Transverse colon (tissue), 4 donors: ENCODE data around the gene BAIAP2.

Experiments used
- CTCF ChIP-seq, 5 experiments: fragments of 200-600 bp in 3 of 5; fragments of 450-650 bp in 2 of 5; sonication (generic) in 3 of 5; IDR thresholded peaks; 1 replicate in 2 of 5; 2 replicates in 3 of 5; pipeline ENCODE4 v1.5.1; 2016 to 2017; ENCODE audit warnings: antibody characterized with exemption in 5 of 5, inconsistent platforms in 3 of 5, mild to moderate bottlenecking in 2 of 5, moderate library complexity in 1 of 5
- EP300 ChIP-seq: sonication (generic); formaldehyde crosslinking; IDR thresholded peaks from one replicate; pipeline ENCODE4 v1.6.1; 2017; ENCODE audit warnings: antibody characterized with exemption, low read depth
- POLR2A ChIP-seq: fragments of 450-650 bp; IDR thresholded peaks from one replicate; pipeline ENCODE4 v1.6.1; 2016; ENCODE audit warnings: antibody characterized with exemption, mild to moderate bottlenecking, moderate library complexity
- POLR2AphosphoS5 ChIP-seq, 3 donors: sonication (generic); formaldehyde crosslinking; IDR thresholded peaks; one replicate each; pipeline ENCODE4 v1.6.1; 2016; ENCODE audit warnings: antibody characterized with exemption in 3 of 3

DNA sequence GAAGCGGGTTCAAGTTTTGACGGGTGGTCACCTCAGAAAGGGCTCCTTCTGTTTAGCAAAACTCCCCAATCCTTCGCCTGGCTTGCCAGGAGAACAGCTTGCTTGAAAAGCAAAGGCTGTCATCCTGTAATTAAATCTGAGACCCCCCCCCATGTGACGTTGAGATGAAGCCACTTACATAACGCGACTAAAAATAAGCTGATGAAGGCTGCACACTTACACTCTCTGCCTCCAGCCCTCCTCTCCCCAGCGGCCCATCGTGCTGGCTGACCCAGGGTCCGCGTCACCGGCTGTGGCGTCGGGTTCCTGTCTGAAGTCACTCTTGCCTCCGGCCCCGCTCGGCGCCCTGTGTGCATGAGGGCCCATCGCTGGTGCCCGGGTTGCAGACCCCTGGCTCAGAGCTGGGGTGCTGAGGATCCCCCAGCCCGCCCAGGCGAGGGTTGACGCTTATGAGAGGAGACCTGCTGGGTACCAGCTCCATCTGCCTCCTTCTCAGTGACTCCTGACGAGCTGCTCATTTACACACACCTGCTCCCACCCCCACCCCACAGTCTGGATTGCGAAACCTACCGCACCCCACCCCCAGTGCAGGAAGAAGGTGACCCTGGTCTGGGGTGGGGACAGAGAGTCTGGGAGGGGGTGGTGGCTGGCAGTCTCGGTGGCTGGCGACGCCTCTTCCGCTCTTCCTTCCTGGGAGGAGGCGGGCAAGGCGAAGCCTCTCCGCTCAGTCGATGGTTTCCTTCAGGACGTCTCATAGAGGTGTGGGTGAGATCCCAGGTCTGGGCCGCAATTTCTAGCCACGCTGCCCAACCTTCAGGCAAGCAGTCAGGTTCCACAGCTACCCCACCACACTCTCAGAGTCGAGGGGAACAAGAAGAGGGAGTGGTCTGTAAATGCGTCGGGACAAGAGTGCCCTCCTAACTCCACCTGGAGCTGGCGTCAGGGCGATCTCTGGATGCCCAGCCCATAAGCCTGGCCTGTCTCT is 3.1 kb upstream of the BAIAP2 start:
- TF ChIP-seq POLR2A (no peak), CTCF (IDR thresholded peaks at IDR 0.05) (no peak), EP300 (no peak), POLR2AphosphoS5 (IDR thresholded peaks at IDR 0.05) (no peak)
